Small intestine (tissue), 7 donors: ENCODE data around the gene PIEZO1. TPM values are rescaled to one million over a fixed set of nuclear protein-coding genes. Genes with fewer than 3 reads are reported as not detected.

Source experiments
- DNase-seq, 2 donors: peaks; one replicate each; pipeline versions ENCODE4 v3.0.0 to v3.0.0-alpha.2; 2013
- FAIRE-seq: peaks from 2 replicates; lab custom pipeline; 2012; peaks lifted over from hg19 to GRCh38; lab: Jason Lieb, UNC
- H3K27ac ChIP-seq, 3 donors: one replicate each; pipeline ENCODE4 v1.5.1; 2013; ENCODE audit warnings: low read length in 2 of 3, mild to moderate bottlenecking in 2 of 3, control low read depth in 1 of 3, inconsistent platforms in 1 of 3, low read depth in 1 of 3, moderate library complexity in 1 of 3
- H3K27me3 ChIP-seq, 3 donors: one replicate each; pipeline ENCODE4 v1.6.1; 2013; ENCODE audit warnings: low read length in 3 of 3, inconsistent platforms in 1 of 3; ENCODE audit not compliant: control insufficient read depth in 3 of 3, insufficient read depth in 3 of 3
- H3K36me3 ChIP-seq, 3 donors: one replicate each; pipeline ENCODE4 v1.6.1; 2013; ENCODE audit warnings: low read length in 3 of 3, inconsistent platforms in 1 of 3, low read depth in 1 of 3, mild to moderate bottlenecking in 1 of 3, moderate library complexity in 1 of 3; ENCODE audit not compliant: control insufficient read depth in 3 of 3, insufficient read depth in 2 of 3
- H3K4me1 ChIP-seq, 3 donors: one replicate each; pipeline ENCODE4 v1.6.1; 2013; ENCODE audit warnings: low read length in 2 of 3, inconsistent platforms in 1 of 3, low read depth in 1 of 3, mild to moderate bottlenecking in 1 of 3, moderate library complexity in 1 of 3; ENCODE audit not compliant: control insufficient read depth in 3 of 3, insufficient read depth in 2 of 3
- H3K4me3 ChIP-seq, 3 donors: one replicate each; pipeline ENCODE4 v1.5.1; 2013; ENCODE audit warnings: low read length in 3 of 3, control low read depth in 1 of 3, inconsistent platforms in 1 of 3, low read depth in 1 of 3, mild to moderate bottlenecking in 1 of 3, moderate library complexity in 1 of 3
- H3K9me3 ChIP-seq, 2 donors: one replicate each; pipeline ENCODE4 v1.6.1; 2013; ENCODE audit warnings: low read depth in 1 of 2, low read length in 1 of 2; ENCODE audit not compliant: control insufficient read depth in 2 of 2, insufficient read depth in 1 of 2
- WGBS, 3 donors: extraction: QIAGEN DNeasy Blood & Tissue Kit; methylation state at CpG; one replicate each; pipeline ENCODE4 v1.1.7; 2013; 5-methylcytosine and 5-hydroxymethylcytosine counted together
- polyA plus RNA-seq, 4 donors: library from polyadenylated mRNA; stranded (reverse) in 3 of 4; unstranded in 1 of 4; fragments of 200-250 nt in 3 of 4; fragments of 120-200 nt in 1 of 4; gene quantifications; one replicate each; pipeline versions ENCODE4 v1.2.1 to v1.2.3, GENCODE V29; 2013
- donor health status: healthy with polysubstance abuse.
- donor health status: control.
- donor health status: control.
- donor health status: Bipolar disorder and iron deficiency.
- donor health status: healthy.

PIEZO1 gene
- polyA plus RNA-seq, 4 donors: 22.8 to 95.0 (median 57.7) TPM

DNA sequence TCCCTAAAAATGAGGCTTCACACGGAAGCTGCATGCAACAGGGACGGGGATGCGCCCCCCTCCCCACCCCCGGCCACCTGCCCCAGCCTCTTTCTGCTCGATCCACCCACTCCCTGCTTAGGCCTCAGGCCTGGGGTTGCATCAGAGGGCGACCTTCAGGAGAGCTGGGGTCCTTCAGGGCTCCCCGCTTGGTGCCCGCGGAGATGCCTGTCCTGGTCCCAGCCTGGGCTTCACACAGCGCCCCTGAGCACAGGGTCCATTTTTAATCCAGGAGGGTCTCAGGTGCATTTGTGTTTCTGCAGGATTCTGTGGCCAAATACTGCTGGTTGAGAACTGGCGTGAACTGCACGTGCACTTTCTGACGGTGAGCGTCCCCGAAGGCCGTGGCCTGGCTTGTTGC, 34.1 kb upstream of the PIEZO1 start:
- H3K27me3 ChIP-seq: no peaks in the 10 kb centered on the region
- no peaks in the 10 kb centered on the region for H3K4me1 ChIP-seq
- FAIRE-seq (no peak), DNase-seq (no peak)
- H3K4me3 ChIP-seq: no peak overlapping the region
- H3K27ac ChIP-seq: no peak overlapping the region
- no peaks in the 10 kb centered on the region for H3K9me3 ChIP-seq
- peaks cover 0 to 57% (median 5%) of the 10 kb centered on the region in 3 donors for H3K36me3 ChIP-seq
- WGBS, 3 donors: 85 to 89% (median 89%) methylated on average over 16 of the region's 16 CpGs

- H3K36me3 ChIP-seq: peaks cover 0 to 52% (median 5%) of the 10 kb centered on the region in 3 donors
- DNase-seq: no peak
- H3K27me3 ChIP-seq: no peaks in the 10 kb centered on the region
- FAIRE-seq: no peak
- 85 to 92% (median 89%) methylated on average over 18 of the region's 18 CpGs for WGBS, 3 donors
- peaks cover 0 to under 1% (median 0%) of the 10 kb centered on the region in 3 donors for H3K4me1 ChIP-seq
- H3K9me3 ChIP-seq: no peaks in the 10 kb centered on the region
- H3K27ac ChIP-seq: no peak overlapping the region
- H3K4me3 ChIP-seq: no peak overlapping the region
Measured at GRCh38 chr16:88818575-88818874, 33.5 kb upstream of the PIEZO1 start.

DNA sequence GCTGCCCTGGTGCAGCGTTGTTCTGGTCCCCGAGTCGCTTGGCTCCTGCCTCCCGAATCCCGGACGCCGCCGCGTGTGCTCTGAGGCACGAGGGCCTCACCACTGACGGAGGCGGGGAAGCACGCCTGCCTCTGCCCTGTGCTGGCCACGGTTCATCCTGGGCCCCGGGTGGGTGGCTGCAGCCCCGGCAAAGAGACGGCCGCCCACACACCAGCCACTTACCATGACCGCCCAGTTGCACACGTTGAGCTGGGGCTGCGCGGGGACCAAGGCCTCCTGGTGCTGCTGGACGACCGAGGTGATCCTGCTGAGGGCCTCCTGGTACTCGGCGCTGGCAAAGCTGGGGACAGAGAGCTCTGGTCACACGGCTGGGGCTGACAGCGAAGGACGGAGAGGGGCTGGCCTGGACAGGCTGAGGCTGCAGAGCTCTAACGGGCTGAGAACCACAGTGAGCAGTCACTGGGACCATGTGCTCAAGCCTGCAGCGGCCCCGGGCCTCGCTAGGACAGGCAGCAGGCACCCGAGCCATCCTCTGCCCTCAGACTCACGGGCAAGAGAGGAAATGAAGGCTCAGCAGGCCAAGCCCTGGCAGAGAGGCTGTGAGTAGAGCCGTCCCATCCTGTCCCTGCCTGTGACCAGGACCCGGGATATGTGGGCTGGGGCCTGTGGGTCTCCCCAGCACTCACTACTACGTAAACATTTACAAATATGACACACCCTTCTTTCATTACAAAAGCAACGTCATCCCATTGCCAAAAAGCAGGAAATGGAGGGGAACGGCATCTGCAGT, 33.0 kb upstream of the PIEZO1 start:
- Histone ChIP-seq H3K4me3 (no peak overlapping the region), H3K36me3 (peaks cover 0 to 50% (median 5%) of the 10 kb centered on the region in 3 donors), H3K9me3 (no peaks in the 10 kb centered on the region), H3K4me1 (peaks cover 0 to 6% (median 0%) of the 10 kb centered on the region in 3 donors), H3K27me3 (no peaks in the 10 kb centered on the region), H3K27ac (no peak overlapping the region)
- FAIRE-seq (no peak), DNase-seq (no peak)
- WGBS, 3 donors: 84 to 87% (median 86%) methylated on average over 39 to 40 of the region's 40 CpGs

- no peak overlapping the region for H3K27ac ChIP-seq
- H3K9me3 ChIP-seq: no peaks in the 10 kb centered on the region
- 80 to 85% (median 83%) methylated on average over 35 to 41 of the region's 41 CpGs for WGBS, 3 donors
Measured at GRCh38 chr16:88816736-88817535, 31.9 kb upstream of the PIEZO1 start.

GRCh38 chr16:88815901-88816589, 31.0 kb upstream of the PIEZO1 start:
- Histone ChIP-seq H3K4me3 (no peak overlapping the region), H3K4me1 (peaks cover 0 to 8% (median 0%) of the 10 kb centered on the region in 3 donors), H3K27ac (no peak overlapping the region), H3K27me3 (no peaks in the 10 kb centered on the region), H3K9me3 (no peaks in the 10 kb centered on the region), H3K36me3 (peaks cover 0 to 31% (median 0%) of the 10 kb centered on the region in 3 donors)
- FAIRE-seq: no peak
- peak; percentile 38 to 41 for DNase-seq
- 26 to 50% (median 44%) methylated on average over 16 to 19 of the region's 19 CpGs for WGBS, 3 donors

More at GRCh38 chr16:88816736-88817535, 31.9 kb upstream of the PIEZO1 start:
- DNase-seq: no peak
- Histone ChIP-seq H3K27me3 (no peaks in the 10 kb centered on the region), H3K4me1 (peaks cover 0 to 7% (median 0%) of the 10 kb centered on the region in 3 donors), H3K4me3 (no peak overlapping the region), H3K36me3 (peaks cover 0 to 39% (median 2%) of the 10 kb centered on the region in 3 donors)
- no peak for FAIRE-seq

DNA sequence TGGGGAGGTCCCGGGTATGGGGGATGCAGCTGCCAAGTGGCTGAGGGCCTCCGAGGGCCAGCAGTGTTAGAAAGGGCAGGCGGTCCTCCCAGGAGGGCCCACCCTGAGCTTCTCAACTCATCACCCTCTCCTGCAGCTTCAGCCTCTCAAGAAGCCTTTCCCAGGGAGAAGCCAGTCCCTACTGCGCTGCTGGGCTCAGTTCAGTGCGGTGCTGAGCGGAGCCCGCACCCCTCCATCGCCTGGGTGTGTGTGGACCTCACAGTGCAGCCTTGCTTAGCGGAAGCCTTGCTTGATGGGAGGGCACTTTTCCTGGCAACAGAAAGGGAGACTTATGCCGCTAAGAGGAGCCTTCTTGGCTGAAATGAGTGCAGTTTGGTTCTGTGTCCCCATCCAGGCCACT, 30.2 kb upstream of the PIEZO1 start:
- H3K9me3 ChIP-seq: no peaks in the 10 kb centered on the region
- H3K4me1 ChIP-seq: peaks cover 0 to 16% (median 8%) of the 10 kb centered on the region in 3 donors
- H3K27me3 ChIP-seq: no peaks in the 10 kb centered on the region
- no peak overlapping the region for H3K27ac ChIP-seq
- WGBS, 3 donors: 63 to 87% (median 81%) methylated on average over 9 to 10 of the region's 10 CpGs
- FAIRE-seq: no peak
- no peak overlapping the region for H3K4me3 ChIP-seq
- peaks cover 0 to 30% (median 0%) of the 10 kb centered on the region in 3 donors for H3K36me3 ChIP-seq
- no peak for DNase-seq

- FAIRE-seq: no peak
- WGBS, 3 donors: 57 to 75% (median 70%) methylated on average over 13 of the region's 13 CpGs
- no peak overlapping the region for H3K27ac ChIP-seq
- H3K4me1 ChIP-seq: peaks cover 0 to 24% (median 9%) of the 10 kb centered on the region in 3 donors
- DNase-seq: no peak
- peaks cover 0 to 37% (median 0%) of the 10 kb centered on the region in 3 donors for H3K36me3 ChIP-seq
- H3K27me3 ChIP-seq: no peaks in the 10 kb centered on the region
- H3K9me3 ChIP-seq: no peaks in the 10 kb centered on the region
- no peak overlapping the region for H3K4me3 ChIP-seq
Measured at GRCh38 chr16:88814144-88814502, 29.1 kb upstream of the PIEZO1 start.
